Subcutaneous abdominal adipose tissue (tissue), 5 donors: Measurements from ENCODE around the gene POLR1A.

Experiments used
- H3K27ac ChIP-seq: one replicate; pipeline ENCODE4 v1.7.0; 2013; ENCODE audit warnings: low read depth, mild to moderate bottlenecking, inconsistent platforms, low read length, moderate library complexity
- H3K27me3 ChIP-seq, 5 donors: one replicate each; pipeline ENCODE4 v1.7.0; 2013; ENCODE audit warnings: low read length in 5 of 5, inconsistent platforms in 1 of 5; ENCODE audit not compliant: control insufficient read depth in 5 of 5, insufficient read depth in 4 of 5
- H3K36me3 ChIP-seq, 5 donors: one replicate each; pipeline ENCODE4 v1.7.0; 2013; ENCODE audit warnings: low read length in 5 of 5; ENCODE audit not compliant: control insufficient read depth in 5 of 5, insufficient read depth in 5 of 5
- H3K4me1 ChIP-seq, 5 donors: one replicate each; pipeline ENCODE4 v1.7.0; 2013; ENCODE audit warnings: low read length in 5 of 5, mild to moderate bottlenecking in 3 of 5, moderate library complexity in 1 of 5; ENCODE audit not compliant: control insufficient read depth in 5 of 5, insufficient read depth in 5 of 5
- H3K4me3 ChIP-seq, 5 donors: one replicate each; pipeline ENCODE4 v1.7.0; 2013; ENCODE audit warnings: low read length in 5 of 5, low read depth in 1 of 5
- H3K9ac ChIP-seq, 5 donors: one replicate each; pipeline ENCODE4 v1.7.0; 2013; ENCODE audit warnings: low read length in 5 of 5, mild to moderate bottlenecking in 4 of 5, moderate library complexity in 3 of 5
- H3K9me3 ChIP-seq, 5 donors: one replicate each; pipeline ENCODE4 v1.7.0; 2013; ENCODE audit warnings: low read length in 5 of 5; ENCODE audit not compliant: control insufficient read depth in 5 of 5
- donor health status: healthy.
- donor health status: healthy.
- donor health status: healthy.
- donor health status: healthy.
- donor health status: healthy.

Gene POLR1A

GRCh38 chr2:86015006-86015405 lies 90.7 kb downstream of the POLR1A start:
- Histone ChIP-seq H3K36me3 (no peaks in the 10 kb centered on the region), H3K9me3 (peaks cover 0 to 12% (median 8%) of the 10 kb centered on the region in 5 donors), H3K9ac (no peak overlapping the region), H3K27me3 (no peaks in the 10 kb centered on the region), H3K4me1 (peaks cover 0 to 19% (median 11%) of the 10 kb centered on the region in 5 donors), H3K27ac (no peak overlapping the region), H3K4me3 (no peak overlapping the region)

GRCh38 chr2:86014493-86014892 lies 91.2 kb downstream of the POLR1A start:
- H3K9me3 ChIP-seq = peaks cover 0 to 12% (median 8%) of the 10 kb centered on the region in 5 donors
- no peaks in the 10 kb centered on the region for H3K27me3 ChIP-seq
- H3K4me1 ChIP-seq = peaks cover 0 to 19% (median 11%) of the 10 kb centered on the region in 5 donors
- no peak overlapping the region for H3K4me3 ChIP-seq
- no peak overlapping the region for H3K27ac ChIP-seq
- no peaks in the 10 kb centered on the region for H3K36me3 ChIP-seq
- no peak overlapping the region for H3K9ac ChIP-seq

GRCh38 chr2:86012007-86012712 lies 93.5 kb downstream of the POLR1A start:
- H3K9ac ChIP-seq = no peak overlapping the region
- H3K9me3 ChIP-seq = peaks cover 0 to 12% (median 8%) of the 10 kb centered on the region in 5 donors
- H3K4me3 ChIP-seq = no peak overlapping the region
- peaks cover 0 to 9% (median 4%) of the 10 kb centered on the region in 5 donors for H3K4me1 ChIP-seq
- no peaks in the 10 kb centered on the region for H3K36me3 ChIP-seq
- H3K27me3 ChIP-seq = no peaks in the 10 kb centered on the region
- H3K27ac ChIP-seq = no peak overlapping the region

GRCh38 chr2:86011449-86011941 lies 94.2 kb downstream of the POLR1A start:
- H3K27ac ChIP-seq = no peak overlapping the region
- H3K27me3 ChIP-seq = no peaks in the 10 kb centered on the region
- H3K36me3 ChIP-seq = no peaks in the 10 kb centered on the region
- H3K4me1 ChIP-seq = peaks cover 0 to 3% (median 0%) of the 10 kb centered on the region in 5 donors
- peaks cover 0 to 12% (median 8%) of the 10 kb centered on the region in 5 donors for H3K9me3 ChIP-seq
- no peak overlapping the region for H3K9ac ChIP-seq
- H3K4me3 ChIP-seq = no peak overlapping the region

- H3K27ac ChIP-seq = no peak overlapping the region
- no peak overlapping the region for H3K4me3 ChIP-seq
- H3K36me3 ChIP-seq = no peaks in the 10 kb centered on the region
- peaks cover 0 to 3% (median 0%) of the 10 kb centered on the region in 5 donors for H3K4me1 ChIP-seq
- H3K9ac ChIP-seq = no peak overlapping the region
- H3K9me3 ChIP-seq = peaks cover 1 to 16% (median 10%) of the 10 kb centered on the region in 5 donors
- H3K27me3 ChIP-seq = no peaks in the 10 kb centered on the region
These were observed 95.6 kb downstream of the POLR1A start for GRCh38 chr2:86010083-86010482.

- Histone ChIP-seq H3K4me3 (no peak overlapping the region), H3K9me3 (peaks cover 0 to 7% (median 4%) of the 10 kb centered on the region in 5 donors)
These were observed 99.2 kb downstream of the POLR1A start for GRCh38 chr2:86006524-86006923.

GRCh38 chr2:86003967-86004366 lies 101.7 kb downstream of the POLR1A start:
- H3K9ac ChIP-seq = no peak overlapping the region
- no peak overlapping the region for H3K27ac ChIP-seq
- no peaks in the 10 kb centered on the region for H3K36me3 ChIP-seq
- H3K9me3 ChIP-seq = peaks cover 0 to 7% (median 4%) of the 10 kb centered on the region in 5 donors
- no peak overlapping the region for H3K4me3 ChIP-seq
- H3K4me1 ChIP-seq = peaks cover 5 to 25% (median 22%) of the 10 kb centered on the region in 5 donors
- no peaks in the 10 kb centered on the region for H3K27me3 ChIP-seq

More at GRCh38 chr2:86006524-86006923, 99.2 kb downstream of the POLR1A start:
- Histone ChIP-seq H3K27ac (no peak overlapping the region), H3K4me1 (no peaks in the 10 kb centered on the region), H3K9ac (no peak overlapping the region), H3K27me3 (no peaks in the 10 kb centered on the region), H3K36me3 (no peaks in the 10 kb centered on the region)

- Histone ChIP-seq H3K9ac (no peak overlapping the region), H3K4me3 (no peak overlapping the region), H3K9me3 (peaks cover 0 to 7% (median 4%) of the 10 kb centered on the region in 5 donors), H3K36me3 (no peaks in the 10 kb centered on the region), H3K4me1 (peaks cover 8 to 33% (median 30%) of the 10 kb centered on the region in 5 donors), H3K27me3 (no peaks in the 10 kb centered on the region), H3K27ac (no peak overlapping the region)
These were observed 102.6 kb downstream of the POLR1A start for GRCh38 chr2:86003104-86003503.

- Histone ChIP-seq H3K9me3 (peaks cover 0 to 7% (median 4%) of the 10 kb centered on the region in 5 donors), H3K27ac (no peak overlapping the region), H3K4me1 (peaks cover 13 to 41% (median 37%) of the 10 kb centered on the region in 5 donors), H3K9ac (no peak overlapping the region), H3K36me3 (no peaks in the 10 kb centered on the region), H3K4me3 (no peak overlapping the region), H3K27me3 (no peaks in the 10 kb centered on the region)
These were observed 103.3 kb downstream of the POLR1A start for GRCh38 chr2:86002375-86002774.

- H3K36me3 ChIP-seq = no peaks in the 10 kb centered on the region
These were observed 104.4 kb downstream of the POLR1A start for GRCh38 chr2:86001326-86001725.

More at GRCh38 chr2:86001326-86001725, 104.4 kb downstream of the POLR1A start:
- Histone ChIP-seq H3K9ac (no peak overlapping the region), H3K27ac (no peak overlapping the region), H3K9me3 (peaks cover 0 to 7% (median 4%) of the 10 kb centered on the region in 5 donors), H3K27me3 (no peaks in the 10 kb centered on the region), H3K4me1 (peaks cover 14 to 51% (median 48%) of the 10 kb centered on the region in 5 donors), H3K4me3 (no peak overlapping the region)
